Panc1 (cell line): Measurements from ENCODE around the gene PRR14L.

Experiments
- POLR2AphosphoS5 ChIP-seq: IDR thresholded peaks from 2 replicates; pipeline ENCODE4 v1.6.1; 2012; ENCODE audit warnings: mild to moderate bottlenecking, low read depth, low read length, moderate library complexity
- REST ChIP-seq, 2 experiments: IDR thresholded peaks; 2 replicates each; pipeline ENCODE4 v1.6.1; 2011 to 2012; ENCODE audit warnings: low read depth in 2 of 2, control low read depth in 1 of 2, low read length in 1 of 2, mild to moderate bottlenecking in 1 of 2, moderate library complexity in 1 of 2; ENCODE audit not compliant: insufficient read depth in 1 of 2
- SIN3A ChIP-seq: IDR thresholded peaks from 2 replicates; pipeline ENCODE4 v1.6.1; 2012; ENCODE audit warnings: low read depth, mild to moderate bottlenecking, low read length, moderate library complexity, borderline replicate concordance; ENCODE audit not compliant: insufficient read depth
- TF ChIP-seq, protein P1 (sequence below): fragments of 450-650 bp; IDR thresholded peaks from 2 replicates; pipeline ENCODE4 v1.5.1; 2017; ENCODE audit warnings: mild to moderate bottlenecking

DNA sequence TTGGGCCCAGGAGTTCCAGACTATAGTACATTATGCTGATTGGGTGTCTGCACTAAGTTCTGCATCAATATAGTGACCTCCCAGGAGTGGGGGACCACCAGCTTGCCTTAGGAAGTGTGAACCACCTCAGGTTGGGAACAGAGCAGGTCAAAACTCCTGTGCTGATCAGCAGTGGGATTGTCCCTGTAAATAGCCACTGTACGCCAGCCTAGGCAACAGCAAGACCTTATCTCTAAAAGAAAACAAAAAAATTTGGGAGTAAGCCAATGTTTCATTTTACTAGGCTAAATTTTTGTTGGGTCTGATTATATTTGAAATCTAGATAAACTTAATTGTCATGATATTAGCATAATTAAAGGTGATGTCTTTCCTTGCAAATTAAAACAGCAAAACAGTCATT is 7.3 kb upstream of the PRR14L start:
- no peak for TF ChIP-seq SIN3A
- TF ChIP-seq, protein P1, sequence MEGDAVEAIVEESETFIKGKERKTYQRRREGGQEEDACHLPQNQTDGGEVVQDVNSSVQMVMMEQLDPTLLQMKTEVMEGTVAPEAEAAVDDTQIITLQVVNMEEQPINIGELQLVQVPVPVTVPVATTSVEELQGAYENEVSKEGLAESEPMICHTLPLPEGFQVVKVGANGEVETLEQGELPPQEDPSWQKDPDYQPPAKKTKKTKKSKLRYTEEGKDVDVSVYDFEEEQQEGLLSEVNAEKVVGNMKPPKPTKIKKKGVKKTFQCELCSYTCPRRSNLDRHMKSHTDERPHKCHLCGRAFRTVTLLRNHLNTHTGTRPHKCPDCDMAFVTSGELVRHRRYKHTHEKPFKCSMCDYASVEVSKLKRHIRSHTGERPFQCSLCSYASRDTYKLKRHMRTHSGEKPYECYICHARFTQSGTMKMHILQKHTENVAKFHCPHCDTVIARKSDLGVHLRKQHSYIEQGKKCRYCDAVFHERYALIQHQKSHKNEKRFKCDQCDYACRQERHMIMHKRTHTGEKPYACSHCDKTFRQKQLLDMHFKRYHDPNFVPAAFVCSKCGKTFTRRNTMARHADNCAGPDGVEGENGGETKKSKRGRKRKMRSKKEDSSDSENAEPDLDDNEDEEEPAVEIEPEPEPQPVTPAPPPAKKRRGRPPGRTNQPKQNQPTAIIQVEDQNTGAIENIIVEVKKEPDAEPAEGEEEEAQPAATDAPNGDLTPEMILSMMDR, result no peak
- TF ChIP-seq REST (IDR thresholded peaks at IDR 0.05; ENCODE audit: insufficient read depth in 1 of 2, low read depth in 2 of 2, low read length in 1 of 2), result no peak
- no peak for TF ChIP-seq POLR2AphosphoS5
